Measurements from ENCODE around the gene HIVEP3.

The HIVEP3 gene

GRCh38 chr1:41493117-41493536 lies 425.6 kb downstream of the HIVEP3 start:
- H3K27me3 ChIP-seq (ENCODE audit: insufficient read depth, poor library complexity, severe bottlenecking), result peaks cover 3% of the 10 kb centered on the region
- TF ChIP-seq, protein P1, sequence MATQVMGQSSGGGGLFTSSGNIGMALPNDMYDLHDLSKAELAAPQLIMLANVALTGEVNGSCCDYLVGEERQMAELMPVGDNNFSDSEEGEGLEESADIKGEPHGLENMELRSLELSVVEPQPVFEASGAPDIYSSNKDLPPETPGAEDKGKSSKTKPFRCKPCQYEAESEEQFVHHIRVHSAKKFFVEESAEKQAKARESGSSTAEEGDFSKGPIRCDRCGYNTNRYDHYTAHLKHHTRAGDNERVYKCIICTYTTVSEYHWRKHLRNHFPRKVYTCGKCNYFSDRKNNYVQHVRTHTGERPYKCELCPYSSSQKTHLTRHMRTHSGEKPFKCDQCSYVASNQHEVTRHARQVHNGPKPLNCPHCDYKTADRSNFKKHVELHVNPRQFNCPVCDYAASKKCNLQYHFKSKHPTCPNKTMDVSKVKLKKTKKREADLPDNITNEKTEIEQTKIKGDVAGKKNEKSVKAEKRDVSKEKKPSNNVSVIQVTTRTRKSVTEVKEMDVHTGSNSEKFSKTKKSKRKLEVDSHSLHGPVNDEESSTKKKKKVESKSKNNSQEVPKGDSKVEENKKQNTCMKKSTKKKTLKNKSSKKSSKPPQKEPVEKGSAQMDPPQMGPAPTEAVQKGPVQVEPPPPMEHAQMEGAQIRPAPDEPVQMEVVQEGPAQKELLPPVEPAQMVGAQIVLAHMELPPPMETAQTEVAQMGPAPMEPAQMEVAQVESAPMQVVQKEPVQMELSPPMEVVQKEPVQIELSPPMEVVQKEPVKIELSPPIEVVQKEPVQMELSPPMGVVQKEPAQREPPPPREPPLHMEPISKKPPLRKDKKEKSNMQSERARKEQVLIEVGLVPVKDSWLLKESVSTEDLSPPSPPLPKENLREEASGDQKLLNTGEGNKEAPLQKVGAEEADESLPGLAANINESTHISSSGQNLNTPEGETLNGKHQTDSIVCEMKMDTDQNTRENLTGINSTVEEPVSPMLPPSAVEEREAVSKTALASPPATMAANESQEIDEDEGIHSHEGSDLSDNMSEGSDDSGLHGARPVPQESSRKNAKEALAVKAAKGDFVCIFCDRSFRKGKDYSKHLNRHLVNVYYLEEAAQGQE (IDR thresholded peaks at IDR 0.05; ENCODE audit: insufficient replicate concordance, low read depth), result no peak
- TF ChIP-seq GABPA (IDR thresholded peaks at IDR 0.05; ENCODE audit: low read depth) (no peak), POLR2AphosphoS5 (IDR thresholded peaks at IDR 0.05; ENCODE audit: low read depth) (no peak), CTCF (IDR thresholded peaks at IDR 0.05; ENCODE audit: insufficient read depth, low read length) (no peak), SPI1 (IDR thresholded peaks at IDR 0.05; ENCODE audit: borderline replicate concordance, low read depth) (no peak)
- no peak overlapping the region for H3K27ac ChIP-seq (replicated peaks)
- no peak for DNase-seq (ENCODE audit: low read depth in 1 of 2, low spot score in 1 of 2)
- H3K4me3 ChIP-seq (replicated peaks; ENCODE audit: insufficient read depth, low read length), result no peak overlapping the region

DNA sequence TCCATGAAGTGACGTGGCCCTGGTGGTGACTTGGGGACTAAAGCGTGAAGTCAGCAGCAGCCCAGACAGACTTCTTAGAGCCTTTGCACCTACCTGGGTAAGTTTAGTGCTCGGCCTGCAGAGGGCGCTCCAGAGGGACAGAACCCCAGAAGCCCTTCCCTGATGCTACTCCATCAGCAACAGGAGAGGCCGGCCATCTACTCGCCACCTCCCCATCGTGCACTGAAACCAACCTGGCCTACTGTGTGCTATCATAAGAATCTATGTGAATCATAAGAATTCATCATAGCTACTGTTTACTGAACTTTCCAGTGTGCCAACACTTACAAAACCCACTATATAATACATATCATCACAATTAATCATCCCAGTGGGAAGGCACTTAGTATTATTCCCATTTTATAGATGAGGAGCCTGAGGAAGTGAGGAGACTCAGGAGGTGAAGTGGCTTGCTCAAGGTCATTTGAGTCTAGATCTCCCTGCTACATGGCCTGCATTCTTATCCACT lies 426.3 kb downstream of the HIVEP3 start:
- no peak overlapping the region for H3K27ac ChIP-seq (replicated peaks)

DNA sequence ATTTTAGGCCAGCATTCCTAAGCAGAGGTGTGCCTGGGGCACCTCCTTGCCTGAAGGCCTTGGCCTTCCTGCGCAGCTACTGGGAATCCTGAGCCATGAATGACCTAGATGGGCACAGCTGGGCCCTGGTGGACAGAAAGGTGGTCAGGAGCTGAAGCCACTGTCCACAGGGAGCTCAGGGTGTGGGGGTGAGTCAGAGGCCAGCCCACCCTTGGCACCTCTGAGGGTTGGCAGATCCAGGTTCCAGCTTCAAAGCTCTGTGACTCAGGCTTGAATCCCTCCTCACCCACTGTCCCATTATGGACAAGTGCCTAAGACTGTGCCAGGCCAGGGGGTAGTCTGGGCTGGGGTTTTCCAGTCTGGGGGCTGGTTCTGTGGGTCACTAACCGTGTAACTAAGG lies 427.8 kb downstream of the HIVEP3 start:
- no peak overlapping the region for H3K4me3 ChIP-seq (replicated peaks; ENCODE audit: insufficient read depth, low read length)
- no peak overlapping the region for H3K27ac ChIP-seq (replicated peaks)
- TF ChIP-seq POLR2AphosphoS5 (IDR thresholded peaks at IDR 0.05; ENCODE audit: low read depth), result no peak
- TF ChIP-seq SPI1 (IDR thresholded peaks at IDR 0.05; ENCODE audit: borderline replicate concordance, low read depth), result no peak
- no peak for TF ChIP-seq GABPA (IDR thresholded peaks at IDR 0.05; ENCODE audit: low read depth)
- TF ChIP-seq CTCF (IDR thresholded peaks at IDR 0.05; ENCODE audit: insufficient read depth, low read length), result no peak
- TF ChIP-seq, protein P1 (IDR thresholded peaks at IDR 0.05; ENCODE audit: insufficient replicate concordance, low read depth), result no peak
- peaks cover 13% of the 10 kb centered on the region for H3K27me3 ChIP-seq (ENCODE audit: insufficient read depth, poor library complexity, severe bottlenecking)
- no peak for DNase-seq (ENCODE audit: low read depth in 1 of 2, low spot score in 1 of 2)

More for the DNA sequence above, 426.3 kb downstream of the HIVEP3 start:
- peak; percentile 40 to 51 for DNase-seq (ENCODE audit: low read depth in 1 of 2, low spot score in 1 of 2)
- peak; percentile 87 for TF ChIP-seq CTCF (IDR thresholded peaks at IDR 0.05; ENCODE audit: insufficient read depth, low read length)
- no peak for TF ChIP-seq POLR2AphosphoS5 (IDR thresholded peaks at IDR 0.05; ENCODE audit: low read depth)
- Histone ChIP-seq H3K4me3 (replicated peaks; ENCODE audit: insufficient read depth, low read length) (no peak overlapping the region), H3K27me3 (ENCODE audit: insufficient read depth, poor library complexity, severe bottlenecking) (peaks cover 3% of the 10 kb centered on the region)

- H3K27me3 ChIP-seq (ENCODE audit: insufficient read depth, poor library complexity, severe bottlenecking), result peaks cover 10% of the 10 kb centered on the region
- DNase-seq (ENCODE audit: low read depth in 1 of 2, low spot score in 1 of 2), result no peak
- H3K27ac ChIP-seq (replicated peaks), result no peak overlapping the region
- H3K4me3 ChIP-seq (replicated peaks; ENCODE audit: insufficient read depth, low read length), result no peak overlapping the region
- TF ChIP-seq, protein P1 (IDR thresholded peaks at IDR 0.05; ENCODE audit: insufficient replicate concordance, low read depth), result no peak
- TF ChIP-seq GABPA (IDR thresholded peaks at IDR 0.05; ENCODE audit: low read depth) (no peak), POLR2AphosphoS5 (IDR thresholded peaks at IDR 0.05; ENCODE audit: low read depth) (no peak), CTCF (IDR thresholded peaks at IDR 0.05; ENCODE audit: insufficient read depth, low read length) (no peak), SPI1 (IDR thresholded peaks at IDR 0.05; ENCODE audit: borderline replicate concordance, low read depth) (no peak)
These were observed 429.2 kb downstream of the HIVEP3 start for GRCh38 chr1:41489561-41489960.
